Loucy (cell line): Measurements from ENCODE around the gene ACOXL.

Experiments used
- H2AFZ ChIP-seq: fragments of 200-600 bp; sonication (generic); 2 replicates; pipeline ENCODE4 v1.6.0; 2016; ENCODE audit warnings: antibody characterized with exemption, mild to moderate bottlenecking, low read length, moderate library complexity
- H3F3A ChIP-seq: fragments of 200-600 bp; 2 replicates; pipeline ENCODE4 v1.6.0; 2016; ENCODE audit warnings: antibody characterized with exemption, low read depth, mild to moderate bottlenecking
- H3K27me3 ChIP-seq: fragments of 200-600 bp; sonication (generic); 2 replicates; pipeline ENCODE4 v1.6.1; 2014; ENCODE audit warnings: low read length, mild to moderate bottlenecking; ENCODE audit not compliant: insufficient read depth, poor library complexity, severe bottlenecking
- H3K36me3 ChIP-seq: fragments of 200-600 bp; sonication (generic); 2 replicates; pipeline ENCODE4 v1.6.1; 2016; ENCODE audit warnings: low read length; ENCODE audit not compliant: insufficient read depth
- H3K4me1 ChIP-seq: fragments of 200-600 bp; sonication (generic); 2 replicates; pipeline ENCODE4 v1.5.1; 2014; ENCODE audit warnings: low read length, mild to moderate bottlenecking; ENCODE audit not compliant: insufficient read depth, poor library complexity, severe bottlenecking
- H3K4me2 ChIP-seq: fragments of 200-600 bp; sonication (generic); 2 replicates; pipeline ENCODE4 v1.6.0; 2014; ENCODE audit warnings: antibody characterized with exemption, low read length, low read depth, mild to moderate bottlenecking; ENCODE audit not compliant: poor library complexity, severe bottlenecking
- H3K4me3 ChIP-seq: fragments of 200-600 bp; sonication (generic); 2 replicates; pipeline ENCODE4 v1.5.1; 2014; ENCODE audit warnings: low read length, mild to moderate bottlenecking, mixed read lengths; ENCODE audit not compliant: poor library complexity, severe bottlenecking
- H3K79me2 ChIP-seq: fragments of 200-600 bp; sonication (generic); 2 replicates; pipeline ENCODE4 v1.6.1; 2014; ENCODE audit warnings: low read length; ENCODE audit not compliant: insufficient read depth
- H3K9ac ChIP-seq: fragments of 200-600 bp; sonication (generic); 2 replicates; pipeline ENCODE4 v1.6.0; 2014; ENCODE audit warnings: mild to moderate bottlenecking, low read depth, low read length, moderate library complexity; ENCODE audit not compliant: poor library complexity, severe bottlenecking
- H3K9me2 ChIP-seq: fragments of 200-600 bp; sonication (generic); replicated peaks from 2 replicates; pipeline ENCODE4 v1.6.1; 2016; ENCODE audit warnings: low read depth, low read length, mixed read lengths
- H3K9me3 ChIP-seq: fragments of 200-600 bp; sonication (generic); 2 replicates; pipeline ENCODE4 v1.6.1; 2014; ENCODE audit warnings: mild to moderate bottlenecking, antibody characterized with exemption, low read length, low read depth; ENCODE audit not compliant: insufficient read depth
- H4K20me1 ChIP-seq: fragments of 200-600 bp; sonication (generic); 2 replicates; pipeline ENCODE4 v1.6.0; 2014; ENCODE audit warnings: antibody characterized with exemption, low read length, mild to moderate bottlenecking; ENCODE audit not compliant: insufficient read depth, poor library complexity, severe bottlenecking
- CTCF ChIP-seq: fragments of 200-600 bp; sonication (generic); conservative IDR thresholded peaks from 2 replicates; pipeline ENCODE4 v1.5.1; 2014; ENCODE audit warnings: mild to moderate bottlenecking, antibody characterized with exemption, low read length
- EZH2phosphoT487 ChIP-seq: fragments of 200-600 bp; IDR thresholded peaks from 2 replicates; pipeline ENCODE4 v1.6.1; 2018; ENCODE audit warnings: antibody characterized with exemption, mild to moderate bottlenecking, moderate library complexity, borderline replicate concordance

Gene ACOXL

GRCh38 chr2:111041398-111042202 is 309.2 kb downstream of the ACOXL start:
- H3K4me2 ChIP-seq, result no peak overlapping the region
- TF ChIP-seq EZH2phosphoT487 (no peak), CTCF (no peak)
- no peak overlapping the region for H2AFZ ChIP-seq
- no peak overlapping the region for H3K4me3 ChIP-seq
- H3K27me3 ChIP-seq, result no peaks in the 10 kb centered on the region
- no peaks in the 10 kb centered on the region for H4K20me1 ChIP-seq
- H3K79me2 ChIP-seq, result no peaks in the 10 kb centered on the region
- H3F3A ChIP-seq, result no peaks in the 10 kb centered on the region
- H3K9ac ChIP-seq, result no peak overlapping the region
- H3K4me1 ChIP-seq, result peaks cover 11% of the 10 kb centered on the region
- H3K36me3 ChIP-seq, result no peaks in the 10 kb centered on the region
- H3K9me2 ChIP-seq, result no peaks in the 10 kb centered on the region
- no peaks in the 10 kb centered on the region for H3K9me3 ChIP-seq

GRCh38 chr2:111042261-111042660 is 309.9 kb downstream of the ACOXL start:
- H3K9me3 ChIP-seq, result no peaks in the 10 kb centered on the region
- H3K4me2 ChIP-seq, result no peak overlapping the region
- H3K79me2 ChIP-seq, result no peaks in the 10 kb centered on the region
- H2AFZ ChIP-seq, result no peak overlapping the region
- no peaks in the 10 kb centered on the region for H3K36me3 ChIP-seq
- H3K4me1 ChIP-seq, result peaks cover 5% of the 10 kb centered on the region
- TF ChIP-seq EZH2phosphoT487 (no peak), CTCF (no peak)
- no peaks in the 10 kb centered on the region for H3K27me3 ChIP-seq
- H3F3A ChIP-seq, result no peaks in the 10 kb centered on the region
- H3K9me2 ChIP-seq, result no peaks in the 10 kb centered on the region
- H3K4me3 ChIP-seq, result no peak overlapping the region
- H3K9ac ChIP-seq, result no peak overlapping the region
- no peaks in the 10 kb centered on the region for H4K20me1 ChIP-seq

DNA sequence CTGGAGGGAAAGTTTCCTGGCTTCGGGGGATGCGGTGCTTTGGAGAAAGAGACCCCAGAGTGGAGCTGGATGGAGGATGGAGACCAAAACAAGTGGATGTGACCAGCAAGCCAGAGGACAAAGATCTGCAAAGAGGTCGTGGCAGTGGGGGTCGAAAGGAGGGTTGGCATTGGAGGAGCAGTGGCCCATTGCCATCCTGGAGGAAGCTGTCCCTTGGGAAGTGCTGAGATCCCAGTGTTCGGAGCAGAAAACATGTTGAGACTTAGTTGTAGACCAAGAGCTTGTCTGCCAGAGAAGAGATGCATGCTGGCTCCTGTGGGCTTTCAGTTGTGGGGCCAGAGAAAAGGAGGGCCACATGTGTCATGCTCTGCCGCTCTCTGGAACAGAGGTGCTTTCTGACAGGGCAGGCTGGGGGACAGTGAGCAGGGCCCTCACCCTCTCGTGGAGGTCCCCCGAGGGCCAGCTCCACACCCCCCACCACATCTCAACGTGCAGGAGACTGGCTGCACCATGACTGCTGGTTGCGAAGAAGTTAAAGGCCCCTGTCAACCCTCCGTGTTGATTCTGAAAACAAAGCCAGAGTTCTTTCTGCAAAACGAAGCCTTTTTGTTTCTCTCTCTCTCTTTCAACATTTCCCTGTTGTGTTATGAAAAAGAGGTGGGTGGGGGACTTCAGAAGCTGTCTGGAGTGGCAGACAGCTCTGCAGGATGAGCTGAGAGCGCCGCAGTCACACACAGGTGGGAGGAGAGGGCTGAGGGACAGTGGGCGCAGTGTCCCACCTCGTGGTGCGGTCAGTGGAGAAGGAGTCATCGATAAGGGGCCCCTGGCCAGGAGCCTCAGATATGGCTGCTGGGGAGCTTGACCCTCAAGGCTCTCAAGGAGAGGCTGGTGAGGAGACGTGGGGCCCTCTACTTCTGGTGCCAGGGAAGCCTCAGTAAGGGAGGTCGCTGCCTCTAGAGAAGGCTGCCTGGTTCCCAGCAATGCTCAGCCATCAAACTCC is 310.7 kb downstream of the ACOXL start:
- Histone ChIP-seq H3K27me3 (no peaks in the 10 kb centered on the region), H3K4me1 (no peaks in the 10 kb centered on the region), H3K9me3 (no peaks in the 10 kb centered on the region), H3K9me2 (no peaks in the 10 kb centered on the region), H3K4me2 (no peak overlapping the region), H3K79me2 (no peaks in the 10 kb centered on the region), H3K9ac (no peak overlapping the region), H3F3A (no peaks in the 10 kb centered on the region), H3K36me3 (no peaks in the 10 kb centered on the region), H2AFZ (no peak overlapping the region), H4K20me1 (no peaks in the 10 kb centered on the region), H3K4me3 (no peak overlapping the region)
- TF ChIP-seq EZH2phosphoT487, result no peak
- TF ChIP-seq CTCF, result no peak
